NB4 (cell line): ENCODE results near the gene PROM2.

Experiments
- DNase-seq: peaks from one replicate; pipeline ENCODE4 v3.0.0; 2010; ENCODE audit warnings: low read depth
- H3K4me3 ChIP-seq: one replicate; pipeline ENCODE4 v1.5.1; 2011; ENCODE audit warnings: mild to moderate bottlenecking, low read depth, low read length, moderate library complexity
- CTCF ChIP-seq: IDR thresholded peaks from one replicate; pipeline ENCODE4 v1.5.1; 2012; ENCODE audit warnings: low read depth, low read length
- MAX ChIP-seq: IDR thresholded peaks from 2 replicates; pipeline ENCODE4 v1.6.1; 2011; ENCODE audit warnings: low read depth, low read length
- MYC ChIP-seq: IDR thresholded peaks from 2 replicates; pipeline ENCODE4 v1.6.1; 2011; ENCODE audit warnings: low read depth, low read length
- POLR2A ChIP-seq: IDR thresholded peaks from 2 replicates; pipeline ENCODE4 v1.6.1; 2011; ENCODE audit warnings: mild to moderate bottlenecking; ENCODE audit not compliant: insufficient read length; ENCODE audit errors: extremely low read depth

Gene PROM2

GRCh38 chr2:95328358-95329125 lies 54.3 kb downstream of the PROM2 start:
- H3K4me3 ChIP-seq: no peak overlapping the region
- no peak for TF ChIP-seq MYC
- TF ChIP-seq CTCF: no peak
- TF ChIP-seq POLR2A: no peak
- TF ChIP-seq MAX: no peak
- no peak for DNase-seq

GRCh38 chr2:95329401-95329800 lies 55.2 kb downstream of the PROM2 start:
- DNase-seq: no peak
- H3K4me3 ChIP-seq: no peak overlapping the region
- no peak for TF ChIP-seq CTCF
- no peak for TF ChIP-seq MAX
- TF ChIP-seq MYC: no peak
- no peak for TF ChIP-seq POLR2A

- TF ChIP-seq POLR2A: no peak
- DNase-seq: no peak
These were observed 55.9 kb downstream of the PROM2 start for GRCh38 chr2:95329891-95330793.

GRCh38 chr2:95330794-95331338 lies 56.6 kb downstream of the PROM2 start:
- no peak for DNase-seq
- no peak overlapping the region for H3K4me3 ChIP-seq
- no peak for TF ChIP-seq MYC
- TF ChIP-seq MAX: no peak
- no peak for TF ChIP-seq POLR2A
- TF ChIP-seq CTCF: no peak

More at GRCh38 chr2:95329891-95330793, 55.9 kb downstream of the PROM2 start:
- no peak overlapping the region for H3K4me3 ChIP-seq

- no peak overlapping the region for H3K4me3 ChIP-seq
- TF ChIP-seq CTCF (no peak), POLR2A (no peak), MAX (no peak), MYC (no peak)
- DNase-seq: no peak
These were observed 57.4 kb downstream of the PROM2 start for GRCh38 chr2:95331606-95332005.

GRCh38 chr2:95332036-95332435 lies 57.8 kb downstream of the PROM2 start:
- H3K4me3 ChIP-seq: no peak overlapping the region
- TF ChIP-seq MYC (no peak), CTCF (no peak), POLR2A (no peak), MAX (no peak)
- DNase-seq: no peak
